Measurements from ENCODE around the gene RPRM. TPM values are rescaled to one million over a fixed set of nuclear protein-coding genes. Genes with fewer than 3 reads are reported as not detected.

The RPRM gene
- total RNA-seq, 1 experiment from 2014 or later, result not detected

GRCh38 chr2:153476816-153477635 is 1.5 kb downstream of the RPRM start:
- Histone ChIP-seq H3K27me3 (ENCODE audit: control insufficient read depth, insufficient read depth, low read length) (no peaks in the 10 kb centered on the region), H3K9me3 (ENCODE audit: control insufficient read depth, insufficient read depth, low read depth, low read length) (no peaks in the 10 kb centered on the region), H3K36me3 (ENCODE audit: control insufficient read depth, insufficient read depth, low read length) (no peaks in the 10 kb centered on the region), H3K4me3 (ENCODE audit: low read depth in 2 of 2, low read length in 2 of 2) (peak overlapping the region in 1 of 2 experiments; percentile 1; a peak in 1 of 4 replicates), H3K27ac (ENCODE audit: low read length) (no peak overlapping the region), H3K4me1 (ENCODE audit: control insufficient read depth, insufficient read depth, low read length) (no peaks in the 10 kb centered on the region)
- TF ChIP-seq TCF7L2 (IDR thresholded peaks at IDR 0.05; ENCODE audit: low read depth, low read length) (no peak), REST (IDR thresholded peaks at IDR 0.05; ENCODE audit: insufficient read depth in 1 of 2, low read depth in 2 of 2, low read length in 1 of 2) (no peak), SIN3A (IDR thresholded peaks at IDR 0.05; ENCODE audit: borderline replicate concordance, insufficient read depth, low read depth, low read length) (no peak), POLR2AphosphoS5 (IDR thresholded peaks at IDR 0.05; ENCODE audit: low read depth, low read length) (no peak)
- intact Hi-C loops (cut with micrococcal nuclease; ENCODE audit: unreplicated experiment), result no loop called here
- CTCF ChIA-PET, result interaction anchor here (0.6 kb wide), 1 partner anchor 663 kb away, joined by 3 read pairs; no protein-coding TSS in a partner anchor
- in situ Hi-C loops (cut with HindIII; ENCODE audit: low pct_unique_long_range_greater_than_20kb, low sequenced_read_pairs), result no loop called here
- POLR2A ChIA-PET, result no interaction called here
- no TSS peak for BruUV-seq (replicated peaks)
- no peak for ATAC-seq
- DNase-seq (ENCODE audit: low read depth, low spot score), result no peak

GRCh38 chr2:153476491-153476815 is 2.1 kb downstream of the RPRM start:
- ATAC-seq, result no peak
- Histone ChIP-seq H3K4me3 (ENCODE audit: low read depth in 2 of 2, low read length in 2 of 2) (no peak overlapping the region), H3K4me1 (ENCODE audit: control insufficient read depth, insufficient read depth, low read length) (no peaks in the 10 kb centered on the region), H3K27ac (ENCODE audit: low read length) (no peak overlapping the region), H3K36me3 (ENCODE audit: control insufficient read depth, insufficient read depth, low read length) (no peaks in the 10 kb centered on the region), H3K9me3 (ENCODE audit: control insufficient read depth, insufficient read depth, low read depth, low read length) (no peaks in the 10 kb centered on the region), H3K27me3 (ENCODE audit: control insufficient read depth, insufficient read depth, low read length) (no peaks in the 10 kb centered on the region)
- DNase-seq (ENCODE audit: low read depth, low spot score), result no peak
- POLR2A ChIA-PET, result no interaction called here
- no TSS peak for BruUV-seq (replicated peaks)
- CTCF ChIA-PET, result interaction anchor here (0.6 kb wide), 1 partner anchor 662 kb away, joined by 3 read pairs; no protein-coding TSS in a partner anchor
- TF ChIP-seq TCF7L2 (IDR thresholded peaks at IDR 0.05; ENCODE audit: low read depth, low read length) (no peak), REST (IDR thresholded peaks at IDR 0.05; ENCODE audit: insufficient read depth in 1 of 2, low read depth in 2 of 2, low read length in 1 of 2) (peak in 1 of 2 experiments; percentile 20; a peak in 1 of 4 replicates), SIN3A (IDR thresholded peaks at IDR 0.05; ENCODE audit: borderline replicate concordance, insufficient read depth, low read depth, low read length) (no peak), POLR2AphosphoS5 (IDR thresholded peaks at IDR 0.05; ENCODE audit: low read depth, low read length) (no peak)
- TF ChIP-seq, protein P1, sequence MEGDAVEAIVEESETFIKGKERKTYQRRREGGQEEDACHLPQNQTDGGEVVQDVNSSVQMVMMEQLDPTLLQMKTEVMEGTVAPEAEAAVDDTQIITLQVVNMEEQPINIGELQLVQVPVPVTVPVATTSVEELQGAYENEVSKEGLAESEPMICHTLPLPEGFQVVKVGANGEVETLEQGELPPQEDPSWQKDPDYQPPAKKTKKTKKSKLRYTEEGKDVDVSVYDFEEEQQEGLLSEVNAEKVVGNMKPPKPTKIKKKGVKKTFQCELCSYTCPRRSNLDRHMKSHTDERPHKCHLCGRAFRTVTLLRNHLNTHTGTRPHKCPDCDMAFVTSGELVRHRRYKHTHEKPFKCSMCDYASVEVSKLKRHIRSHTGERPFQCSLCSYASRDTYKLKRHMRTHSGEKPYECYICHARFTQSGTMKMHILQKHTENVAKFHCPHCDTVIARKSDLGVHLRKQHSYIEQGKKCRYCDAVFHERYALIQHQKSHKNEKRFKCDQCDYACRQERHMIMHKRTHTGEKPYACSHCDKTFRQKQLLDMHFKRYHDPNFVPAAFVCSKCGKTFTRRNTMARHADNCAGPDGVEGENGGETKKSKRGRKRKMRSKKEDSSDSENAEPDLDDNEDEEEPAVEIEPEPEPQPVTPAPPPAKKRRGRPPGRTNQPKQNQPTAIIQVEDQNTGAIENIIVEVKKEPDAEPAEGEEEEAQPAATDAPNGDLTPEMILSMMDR (IDR thresholded peaks at IDR 0.05), result no peak
- in situ Hi-C loops (cut with HindIII; ENCODE audit: low pct_unique_long_range_greater_than_20kb, low sequenced_read_pairs) (no loop called here), intact Hi-C loops (cut with micrococcal nuclease; ENCODE audit: unreplicated experiment) (no loop called here)

All from Panc1 (cell line).